CD4-positive, alpha-beta T cell (primary cell): Measurements from ENCODE around the gene THBS2. TPM values are rescaled to one million over a fixed set of nuclear protein-coding genes. Genes with fewer than 3 reads are reported as not detected.

Source experiments
- ATAC-seq: fragments of 200-7000 bp; cut with Tn5 transposase; one replicate; pipeline ENCODE4 v1.10.0; 2022; ENCODE audit warnings: mild to moderate bottlenecking; ENCODE audit not compliant: poor library complexity
- CTCF ChIA-PET: fragments of 350-600 bp; sonication (Branson Sonifier 250); formaldehyde crosslinking; loops from one replicate; lab custom pipeline; 2021; ENCODE audit warnings: antibody characterized with exemption, inconsistent platforms; lab: Charles Lee
- POLR2A ChIA-PET: fragments of 350-600 bp; sonication (Branson Sonifier 250); formaldehyde crosslinking; loops from one replicate; lab custom pipeline; 2021; ENCODE audit warnings: antibody characterized with exemption, inconsistent platforms; lab: Charles Lee
- DNase-seq, 14 experiments: peaks; one replicate each; pipeline ENCODE4 v3.0.0-alpha.2; 2013 to 2020; ENCODE audit warnings: mixed read lengths in 2 of 14
- H3K27ac ChIP-seq, 2 donors: one replicate each; pipeline versions ENCODE4 v1.5.1 to v1.7.0; 2013; ENCODE audit warnings: low read length in 2 of 2, low read depth in 1 of 2, mild to moderate bottlenecking in 1 of 2
- H3K27me3 ChIP-seq, 2 experiments: 1 replicate in 1 of 2; 2 replicates in 1 of 2; pipeline versions ENCODE4 v1.6.1 to v1.7.0; 2013; ENCODE audit warnings: low read length in 2 of 2, control low read depth in 1 of 2, mild to moderate bottlenecking in 1 of 2, moderate library complexity in 1 of 2; ENCODE audit not compliant: insufficient read depth in 2 of 2, control insufficient read depth in 1 of 2
- H3K36me3 ChIP-seq: one replicate; pipeline ENCODE4 v1.6.1; 2013; ENCODE audit warnings: low read length, control low read depth; ENCODE audit not compliant: insufficient read depth
- H3K4me1 ChIP-seq: one replicate; pipeline ENCODE4 v1.6.1; 2013; ENCODE audit warnings: low read length, control low read depth; ENCODE audit not compliant: insufficient read depth
- H3K4me3 ChIP-seq: one replicate; pipeline ENCODE4 v1.5.1; 2013; ENCODE audit warnings: mild to moderate bottlenecking, low read length, moderate library complexity
- H3K9me3 ChIP-seq, 2 experiments: 1 replicate in 1 of 2; 2 replicates in 1 of 2; pipeline versions ENCODE4 v1.6.1 to v1.7.0; 2013; ENCODE audit warnings: low read length in 2 of 2, mild to moderate bottlenecking in 2 of 2, control low read depth in 1 of 2, moderate library complexity in 1 of 2; ENCODE audit not compliant: control insufficient read depth in 1 of 2, insufficient read depth in 1 of 2
- H3K27ac Mint-ChIP-seq: one replicate; pipeline ENCODE4 v1.8.0; 2020; ENCODE audit warnings: mixed read lengths
- H3K27me3 Mint-ChIP-seq: one replicate; pipeline ENCODE4 v1.8.0; 2021; ENCODE audit warnings: mixed read lengths
- H3K36me3 Mint-ChIP-seq: one replicate; pipeline ENCODE4 v1.8.0; 2021; ENCODE audit warnings: low read depth, mixed read lengths
- H3K4me1 Mint-ChIP-seq: one replicate; pipeline ENCODE4 v1.8.0; 2021; ENCODE audit warnings: low read depth, mixed read lengths
- H3K4me3 Mint-ChIP-seq: one replicate; pipeline ENCODE4 v1.8.0; 2020; ENCODE audit warnings: mild to moderate bottlenecking, mixed read lengths
- H3K9me3 Mint-ChIP-seq: one replicate; pipeline ENCODE4 v1.8.0; 2020; ENCODE audit warnings: mixed read lengths
- CTCF ChIP-seq: fragments of 200-600 bp; IDR thresholded peaks from one replicate; pipeline ENCODE4 v1.8.0; 2022; ENCODE audit warnings: antibody characterized with exemption, mild to moderate bottlenecking
- intact Hi-C, 2 experiments: fragments of 100-400 bp; cut with DNase I in 1 of 2; cut with micrococcal nuclease in 1 of 2; formaldehyde crosslinking; loops; one replicate each; pipeline versions ENCODE4 v1.15.1 to v1.9.0; 2023 to 2025; cut with DNase I, micrococcal nuclease
- total RNA-seq, 174 experiments: library from RNA in 2 of 174; stranded (reverse) in 2 of 174; gene quantifications; one replicate each; pipeline ENCODE4 v1.2.3 and lab custom pipeline; 2021 to 2026

THBS2 gene
- total RNA-seq, 2 experiments from 2014 or later = not detected

GRCh38 chr6:169269180-169270076, 15.8 kb upstream of the THBS2 start:
- no peak overlapping the region for H3K27ac ChIP-seq
- H3K4me3 Mint-ChIP-seq = no peak overlapping the region
- no peak overlapping the region for H3K4me3 ChIP-seq
- H3K36me3 ChIP-seq = no peaks in the 10 kb centered on the region
- DNase-seq = no peak
- ChIA-PET CTCF (no interaction called here), POLR2A (no interaction called here)
- no peaks in the 10 kb centered on the region for H3K4me1 Mint-ChIP-seq
- intact Hi-C loops = no loop called here
- no peaks in the 10 kb centered on the region for H3K9me3 ChIP-seq
- no peaks in the 10 kb centered on the region for H3K27me3 ChIP-seq
- TF ChIP-seq CTCF = no peak
- no peaks in the 10 kb centered on the region for H3K36me3 Mint-ChIP-seq
- no peak overlapping the region for H3K27ac Mint-ChIP-seq
- no peaks in the 10 kb centered on the region for H3K9me3 Mint-ChIP-seq
- H3K27me3 Mint-ChIP-seq = no peaks in the 10 kb centered on the region
- no peak for ATAC-seq
- no peaks in the 10 kb centered on the region for H3K4me1 ChIP-seq

DNA sequence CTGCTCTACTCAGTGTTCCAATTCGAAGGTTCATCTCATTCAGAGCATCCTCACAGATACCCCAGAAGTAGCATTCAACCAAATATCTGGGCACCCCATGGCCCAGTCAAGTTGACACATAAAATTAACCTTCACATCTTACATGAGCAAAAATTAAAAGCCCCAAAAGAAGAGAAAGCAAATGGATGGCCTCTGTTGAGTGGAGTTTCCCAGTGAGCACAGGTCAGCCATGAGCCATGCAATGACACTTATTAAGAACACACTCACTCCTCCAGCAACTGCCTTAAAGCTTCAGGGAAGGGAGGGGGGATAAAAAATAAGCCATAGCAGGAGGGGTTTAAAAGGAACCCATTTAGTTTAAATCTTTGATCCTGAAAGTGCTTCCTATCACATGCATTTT, 14.6 kb upstream of the THBS2 start:
- H3K4me1 Mint-ChIP-seq = no peaks in the 10 kb centered on the region
- no peaks in the 10 kb centered on the region for H3K27me3 ChIP-seq
- H3K9me3 ChIP-seq = no peaks in the 10 kb centered on the region
- no peak for TF ChIP-seq CTCF
- no peak overlapping the region for H3K4me3 Mint-ChIP-seq
- H3K9me3 Mint-ChIP-seq = no peaks in the 10 kb centered on the region
- H3K27me3 Mint-ChIP-seq = no peaks in the 10 kb centered on the region
- H3K27ac Mint-ChIP-seq = no peak overlapping the region
- no peak overlapping the region for H3K27ac ChIP-seq
- no peaks in the 10 kb centered on the region for H3K36me3 Mint-ChIP-seq
- H3K4me1 ChIP-seq = no peaks in the 10 kb centered on the region
- CTCF ChIA-PET = no interaction called here
- no peak for DNase-seq
- POLR2A ChIA-PET = no interaction called here
- H3K36me3 ChIP-seq = no peaks in the 10 kb centered on the region
- intact Hi-C loops = no loop called here
- ATAC-seq = no peak
- H3K4me3 ChIP-seq = no peak overlapping the region

- Histone ChIP-seq H3K36me3 (no peaks in the 10 kb centered on the region), H3K4me3 (no peak overlapping the region), H3K9me3 (no peaks in the 10 kb centered on the region), H3K27ac (no peak overlapping the region), H3K4me1 (no peaks in the 10 kb centered on the region), H3K27me3 (no peaks in the 10 kb centered on the region)
- ChIA-PET CTCF (no interaction called here), POLR2A (no interaction called here)
- H3K36me3 Mint-ChIP-seq = no peaks in the 10 kb centered on the region
- no peaks in the 10 kb centered on the region for H3K4me1 Mint-ChIP-seq
- intact Hi-C loops = no loop called here
- no peak for DNase-seq
- no peak overlapping the region for H3K4me3 Mint-ChIP-seq
- H3K27ac Mint-ChIP-seq = no peak overlapping the region
- H3K27me3 Mint-ChIP-seq = no peaks in the 10 kb centered on the region
- no peak for ATAC-seq
- H3K9me3 Mint-ChIP-seq = no peaks in the 10 kb centered on the region
- no peak for TF ChIP-seq CTCF
Measured at GRCh38 chr6:169266746-169267591, 13.3 kb upstream of the THBS2 start.
